ENCODE measurements around the gene B4GALT5.
"Not testable (repeated sequence)": the region's sequence is repeated elsewhere in the genome, so short reads cannot be mapped to it uniquely, and the experiment has no call there.

The B4GALT5 gene

GRCh38 chr20:49656304-49656703, 57.4 kb downstream of the B4GALT5 start:
- peak; percentile 9 for DNase-seq

GRCh38 chr20:49653925-49654434, 59.7 kb downstream of the B4GALT5 start:
- no peak for DNase-seq

- no peak for DNase-seq
These were observed 64.0 kb downstream of the B4GALT5 start for GRCh38 chr20:49649672-49650071.

GRCh38 chr20:49647550-49647949, 66.1 kb downstream of the B4GALT5 start:
- no peak for DNase-seq

- no peak for DNase-seq
These were observed 67.2 kb downstream of the B4GALT5 start for GRCh38 chr20:49646528-49646927.

- DNase-seq = peak; percentile 61
These were observed 67.6 kb downstream of the B4GALT5 start for GRCh38 chr20:49646126-49646525.

- DNase-seq = no peak
These were observed 68.6 kb downstream of the B4GALT5 start for GRCh38 chr20:49644980-49645565.

- no peak for DNase-seq
These were observed 70.9 kb downstream of the B4GALT5 start for GRCh38 chr20:49642816-49643215.

- no peak for DNase-seq
These were observed 71.7 kb downstream of the B4GALT5 start for GRCh38 chr20:49641683-49642656.

GRCh38 chr20:49637046-49637637, 76.5 kb downstream of the B4GALT5 start:
- no peak for DNase-seq

GRCh38 chr20:49636447-49636846, 77.2 kb downstream of the B4GALT5 start:
- no peak for DNase-seq

- no peak for DNase-seq
These were observed 77.8 kb downstream of the B4GALT5 start for GRCh38 chr20:49635866-49636265.

- DNase-seq = no peak
These were observed 78.5 kb downstream of the B4GALT5 start for GRCh38 chr20:49635166-49635565.

GRCh38 chr20:49634116-49634515, 79.6 kb downstream of the B4GALT5 start:
- DNase-seq = no peak

- DNase-seq = no peak
These were observed 80.0 kb downstream of the B4GALT5 start for GRCh38 chr20:49633643-49634042.

GRCh38 chr20:49633023-49633422, 80.7 kb downstream of the B4GALT5 start:
- no peak for DNase-seq

- DNase-seq = no peak
These were observed 81.7 kb downstream of the B4GALT5 start for GRCh38 chr20:49631856-49632418.

- no peak for DNase-seq
These were observed 82.5 kb downstream of the B4GALT5 start for GRCh38 chr20:49631061-49631716.

GRCh38 chr20:49630396-49630951, 83.2 kb downstream of the B4GALT5 start:
- no peak for DNase-seq

GRCh38 chr20:49629606-49630005, 84.1 kb downstream of the B4GALT5 start:
- DNase-seq = no peak

- not testable (repeated sequence) for DNase-seq
These were observed 85.4 kb downstream of the B4GALT5 start for GRCh38 chr20:49628280-49628679.

- DNase-seq = no peak
These were observed 86.3 kb downstream of the B4GALT5 start for GRCh38 chr20:49627329-49627761.
